ENCODE data around the gene CCSER1. TPM values are rescaled to one million over a fixed set of nuclear protein-coding genes. Genes with fewer than 3 reads are reported as not detected.

Gene CCSER1
- total and polyA plus RNA-seq, 4 donors: 0.61 to 23.0 (median 3.8) TPM

DNA sequence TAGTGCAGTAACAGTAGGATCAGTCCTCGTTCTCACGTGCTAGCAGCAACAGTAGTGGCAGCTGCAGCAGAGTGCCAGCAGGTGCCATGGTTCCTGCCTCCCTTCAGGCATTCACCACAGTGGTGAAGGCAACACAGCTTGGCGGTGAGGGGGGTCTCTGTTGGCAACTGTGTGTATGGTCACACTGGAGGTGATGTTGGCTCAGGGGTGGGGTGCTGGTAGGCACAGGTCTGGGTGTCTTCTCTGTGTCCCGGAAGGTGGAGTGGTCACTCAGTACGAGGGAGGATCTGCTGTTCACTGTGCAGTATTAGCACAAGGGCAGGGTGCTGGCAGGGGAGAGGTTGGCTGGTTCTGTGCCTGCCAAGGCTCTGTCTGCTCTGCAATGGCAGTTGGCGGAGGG, 671.8 kb downstream of the CCSER1 start:
- DNase-seq (no peak), ATAC-seq (ENCODE audit: insufficient read depth, low FRiP score) (no peak)
- no peak overlapping the region for H3K9ac ChIP-seq (ENCODE audit: insufficient read depth in 1 of 2, low read length in 2 of 2)
- H3K4me3 ChIP-seq: no peak overlapping the region
- TF ChIP-seq, protein P1, sequence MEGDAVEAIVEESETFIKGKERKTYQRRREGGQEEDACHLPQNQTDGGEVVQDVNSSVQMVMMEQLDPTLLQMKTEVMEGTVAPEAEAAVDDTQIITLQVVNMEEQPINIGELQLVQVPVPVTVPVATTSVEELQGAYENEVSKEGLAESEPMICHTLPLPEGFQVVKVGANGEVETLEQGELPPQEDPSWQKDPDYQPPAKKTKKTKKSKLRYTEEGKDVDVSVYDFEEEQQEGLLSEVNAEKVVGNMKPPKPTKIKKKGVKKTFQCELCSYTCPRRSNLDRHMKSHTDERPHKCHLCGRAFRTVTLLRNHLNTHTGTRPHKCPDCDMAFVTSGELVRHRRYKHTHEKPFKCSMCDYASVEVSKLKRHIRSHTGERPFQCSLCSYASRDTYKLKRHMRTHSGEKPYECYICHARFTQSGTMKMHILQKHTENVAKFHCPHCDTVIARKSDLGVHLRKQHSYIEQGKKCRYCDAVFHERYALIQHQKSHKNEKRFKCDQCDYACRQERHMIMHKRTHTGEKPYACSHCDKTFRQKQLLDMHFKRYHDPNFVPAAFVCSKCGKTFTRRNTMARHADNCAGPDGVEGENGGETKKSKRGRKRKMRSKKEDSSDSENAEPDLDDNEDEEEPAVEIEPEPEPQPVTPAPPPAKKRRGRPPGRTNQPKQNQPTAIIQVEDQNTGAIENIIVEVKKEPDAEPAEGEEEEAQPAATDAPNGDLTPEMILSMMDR (IDR thresholded peaks at IDR 0.05; ENCODE audit: control extremely low read depth, extremely low read depth): no peak
- H3K27me3 ChIP-seq (ENCODE audit: control insufficient read depth in 3 of 3, insufficient read depth in 3 of 3, low read length in 2 of 3): no peaks in the 10 kb centered on the region
- 92 to 94% methylated on average over 6 of the region's 6 CpGs for WGBS, 2 donors
- no peak overlapping the region for H3K27ac ChIP-seq (ENCODE audit: low read depth in 1 of 2, low read length in 1 of 2)
- no peaks in the 10 kb centered on the region for H3K36me3 ChIP-seq (ENCODE audit: control insufficient read depth in 4 of 4, insufficient read depth in 4 of 4, low read length in 4 of 4)
- no peaks in the 10 kb centered on the region for H3K9me3 ChIP-seq (ENCODE audit: control insufficient read depth in 4 of 4, insufficient read depth in 3 of 4, low read length in 3 of 4)
- no peaks in the 10 kb centered on the region for H3K4me1 ChIP-seq (ENCODE audit: control insufficient read depth in 5 of 5, insufficient read depth in 5 of 5, low read length in 5 of 5)

DNA sequence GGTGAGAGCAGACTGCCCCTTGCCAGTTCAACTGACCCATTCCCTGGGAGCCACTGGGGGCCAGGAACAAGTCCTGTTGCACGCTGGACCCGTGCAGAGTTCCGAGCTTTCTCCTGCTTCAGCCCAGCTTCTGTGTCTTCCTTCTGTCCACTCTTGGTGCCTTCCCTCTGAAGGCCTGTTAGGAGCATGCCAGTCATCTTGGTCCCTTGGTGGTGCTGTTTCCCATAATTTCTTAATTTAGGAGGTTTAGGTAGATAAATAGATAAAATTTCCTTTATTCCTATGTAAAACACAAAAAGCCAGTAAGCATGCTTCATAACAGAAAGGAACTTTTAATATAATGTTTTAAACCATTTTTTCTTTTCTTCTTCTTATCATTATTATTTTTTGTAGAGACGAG, 672.7 kb downstream of the CCSER1 start:
- Histone ChIP-seq H3K4me1 (ENCODE audit: control insufficient read depth in 5 of 5, insufficient read depth in 5 of 5, low read length in 5 of 5) (no peaks in the 10 kb centered on the region), H3K27me3 (ENCODE audit: control insufficient read depth in 3 of 3, insufficient read depth in 3 of 3, low read length in 2 of 3) (no peaks in the 10 kb centered on the region), H3K36me3 (ENCODE audit: control insufficient read depth in 4 of 4, insufficient read depth in 4 of 4, low read length in 4 of 4) (no peaks in the 10 kb centered on the region), H3K9ac (ENCODE audit: insufficient read depth in 1 of 2, low read length in 2 of 2) (no peak overlapping the region), H3K4me3 (no peak overlapping the region), H3K27ac (ENCODE audit: low read depth in 1 of 2, low read length in 1 of 2) (no peak overlapping the region), H3K9me3 (ENCODE audit: control insufficient read depth in 4 of 4, insufficient read depth in 3 of 4, low read length in 3 of 4) (no peaks in the 10 kb centered on the region)
- TF ChIP-seq, protein P1 (IDR thresholded peaks at IDR 0.05; ENCODE audit: control extremely low read depth, extremely low read depth): no peak
- DNase-seq: no peak
- ATAC-seq (ENCODE audit: insufficient read depth, low FRiP score): no peak
- WGBS, 2 donors: 90 to 96% methylated on average over 4 of the region's 4 CpGs

DNA sequence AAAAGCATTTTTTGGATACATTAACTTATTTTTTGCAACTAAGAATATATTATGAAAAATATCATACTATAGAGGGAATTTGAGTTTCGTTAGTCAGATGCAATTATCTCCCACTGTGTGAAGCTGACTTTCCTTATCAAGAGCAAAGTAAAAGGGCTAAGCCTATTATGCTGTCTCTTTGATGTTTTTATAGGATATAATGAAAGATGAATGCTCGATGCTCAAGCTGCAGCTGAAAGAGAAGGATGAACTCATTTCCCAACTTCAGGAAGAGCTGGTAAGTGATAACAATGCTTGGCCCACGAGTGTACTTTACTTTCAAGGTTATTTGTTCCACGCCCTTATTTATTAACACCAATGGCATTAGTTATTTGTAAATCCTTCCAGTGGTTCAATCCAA, 688.4 kb downstream of the CCSER1 start:
- 52 to 61% methylated on average over 4 of the region's 4 CpGs for WGBS, 2 donors
- ATAC-seq (ENCODE audit: insufficient read depth, low FRiP score) (no peak), DNase-seq (no peak)
- H3K9me3 ChIP-seq (ENCODE audit: control insufficient read depth in 4 of 4, insufficient read depth in 3 of 4, low read length in 3 of 4): peaks cover 0 to 5% (median 0%) of the 10 kb centered on the region in 4 donors
- no peaks in the 10 kb centered on the region for H3K27me3 ChIP-seq (ENCODE audit: control insufficient read depth in 3 of 3, insufficient read depth in 3 of 3, low read length in 2 of 3)
- no peak overlapping the region for H3K27ac ChIP-seq (ENCODE audit: low read depth in 1 of 2, low read length in 1 of 2)
- no peak overlapping the region for H3K9ac ChIP-seq (ENCODE audit: insufficient read depth in 1 of 2, low read length in 2 of 2)
- H3K4me1 ChIP-seq (ENCODE audit: control insufficient read depth in 5 of 5, insufficient read depth in 5 of 5, low read length in 5 of 5): no peaks in the 10 kb centered on the region
- TF ChIP-seq, protein P1 (IDR thresholded peaks at IDR 0.05; ENCODE audit: control extremely low read depth, extremely low read depth): no peak
- no peak overlapping the region for H3K4me3 ChIP-seq
- H3K36me3 ChIP-seq (ENCODE audit: control insufficient read depth in 4 of 4, insufficient read depth in 4 of 4, low read length in 4 of 4): no peaks in the 10 kb centered on the region

DNA sequence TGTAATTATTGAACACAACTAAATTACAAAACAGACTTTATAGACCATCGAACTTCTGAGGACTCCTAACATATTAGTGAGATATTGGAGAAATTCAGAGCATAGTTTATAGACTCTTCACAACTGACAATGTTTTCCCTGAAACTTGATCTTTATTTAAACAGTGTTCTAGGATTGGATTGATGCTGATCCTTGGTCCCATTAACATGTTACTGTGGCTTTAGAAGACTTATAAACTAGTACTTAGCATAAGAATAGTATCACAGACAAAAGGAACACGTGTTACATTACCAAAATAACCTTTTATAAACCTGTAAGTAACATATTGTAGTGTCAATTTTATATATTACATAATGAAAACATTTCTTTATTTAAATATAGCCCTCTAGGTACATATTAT, 689.6 kb downstream of the CCSER1 start:
- WGBS, 2 donors: 70 to 73% methylated on average over 2 of the region's 2 CpGs
- H3K36me3 ChIP-seq (ENCODE audit: control insufficient read depth in 4 of 4, insufficient read depth in 4 of 4, low read length in 4 of 4): no peaks in the 10 kb centered on the region
- H3K4me3 ChIP-seq: no peak overlapping the region
- no peak for DNase-seq
- no peak overlapping the region for H3K9ac ChIP-seq (ENCODE audit: insufficient read depth in 1 of 2, low read length in 2 of 2)
- TF ChIP-seq, protein P1 (IDR thresholded peaks at IDR 0.05; ENCODE audit: control extremely low read depth, extremely low read depth): no peak
- no peak overlapping the region for H3K27ac ChIP-seq (ENCODE audit: low read depth in 1 of 2, low read length in 1 of 2)
- H3K9me3 ChIP-seq (ENCODE audit: control insufficient read depth in 4 of 4, insufficient read depth in 3 of 4, low read length in 3 of 4): peaks cover 0 to 5% (median 0%) of the 10 kb centered on the region in 4 donors
- H3K27me3 ChIP-seq (ENCODE audit: control insufficient read depth in 3 of 3, insufficient read depth in 3 of 3, low read length in 2 of 3): no peaks in the 10 kb centered on the region
- no peaks in the 10 kb centered on the region for H3K4me1 ChIP-seq (ENCODE audit: control insufficient read depth in 5 of 5, insufficient read depth in 5 of 5, low read length in 5 of 5)
- no peak for ATAC-seq (ENCODE audit: insufficient read depth, low FRiP score)
